Measurements from ENCODE around the gene FAM13A. TPM values are rescaled to one million over a fixed set of nuclear protein-coding genes. Genes with fewer than 3 reads are reported as not detected.

Gene FAM13A
- total and polyA plus RNA-seq, 2 donors (not counting 3 experiments of a cell fraction or from before 2014, with no cell fraction given): 3.3 to 10.5 TPM

DNA sequence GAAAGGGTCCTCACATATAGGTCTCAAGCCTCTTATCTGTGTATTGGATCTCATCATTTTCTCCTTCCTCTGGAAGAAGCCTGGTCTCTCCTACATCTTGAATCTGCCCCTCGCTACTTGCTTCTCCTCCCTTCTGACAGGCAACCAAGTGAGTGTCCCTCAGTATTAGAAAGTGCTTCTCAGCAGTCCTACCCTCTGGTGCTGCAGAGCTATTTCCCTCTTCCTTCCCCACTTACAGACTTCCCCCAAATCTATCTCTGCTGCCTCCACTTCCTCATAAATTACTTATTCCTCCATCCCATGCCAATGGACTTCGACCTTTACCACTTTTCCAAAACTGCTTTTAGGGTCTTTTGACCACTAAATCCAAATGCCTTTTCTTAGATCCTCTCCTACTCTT, 230.2 kb downstream of the FAM13A start:
- no peak overlapping the region for H3K27ac ChIP-seq (ENCODE audit: insufficient read depth, low read depth, low read length)
- ChIA-PET CTCF (interaction anchor here (3.0 kb wide), 1 partner anchor 196 kb away, joined by 11 read pairs; no protein-coding TSS in a partner anchor), POLR2A (no interaction called here)
- no peaks in the 10 kb centered on the region for H3K9me1 ChIP-seq (replicated peaks; ENCODE audit: control insufficient read depth, extremely low read depth, insufficient read depth, low read length)
- no peak overlapping the region for H3K4me2 ChIP-seq (ENCODE audit: insufficient read depth, low read length)
- H2AFZ ChIP-seq (ENCODE audit: low read depth, low read length): no peak overlapping the region
- peaks cover 17% of the 10 kb centered on the region for H3K4me1 ChIP-seq (ENCODE audit: control insufficient read depth, extremely low read depth, insufficient read depth, low read length)
- no peaks in the 10 kb centered on the region for H3K79me2 ChIP-seq (ENCODE audit: control insufficient read depth, insufficient read depth, low read length)
- no peaks in the 10 kb centered on the region for H4K20me1 ChIP-seq (replicated peaks; ENCODE audit: control insufficient read depth, extremely low read depth, insufficient read depth, low read length)
- FAIRE-seq (no peak), DNase-seq (ENCODE audit: low read depth, low spot score) (no peak)
- no peaks in the 10 kb centered on the region for H3K9me3 ChIP-seq (replicated peaks; ENCODE audit: control insufficient read depth, insufficient read depth, low read length)
- dilution Hi-C loops (cut with MboI; ENCODE audit: extremely low pct_ligation_motif_present, low sequenced_read_pairs): no loop called here
- H3K36me3 ChIP-seq (ENCODE audit: control insufficient read depth in 2 of 2, extremely low read depth in 1 of 2, insufficient read depth in 2 of 2, low read length in 2 of 2): no peaks in the 10 kb centered on the region
- TF ChIP-seq GATA2 (IDR thresholded peaks at IDR 0.05; ENCODE audit: insufficient read depth, insufficient read length, low read depth, low read length) (no peak), CTCF (IDR thresholded peaks at IDR 0.05; ENCODE audit: extremely low read depth in 1 of 2, insufficient read depth in 1 of 2, low read depth in 1 of 2, low read length in 2 of 2) (no peak), POLR2AphosphoS5 (IDR thresholded peaks at IDR 0.05; ENCODE audit: insufficient read depth, low read depth, low read length) (no peak), EZH2 (IDR thresholded peaks at IDR 0.05; ENCODE audit: borderline replicate concordance, low read depth, low read length, severe bottlenecking) (no peak), FOS (IDR thresholded peaks at IDR 0.05; ENCODE audit: borderline replicate concordance, insufficient read depth, low read length) (no peak), MYC (IDR thresholded peaks at IDR 0.05; ENCODE audit: low read depth, low read length) (no peak), JUN (IDR thresholded peaks at IDR 0.05; ENCODE audit: borderline replicate concordance, insufficient read depth, insufficient read length, low read depth) (no peak), POLR2A (IDR thresholded peaks at IDR 0.05; ENCODE audit: low read depth, low read length) (no peak)
- TF ChIP-seq, protein P1, sequence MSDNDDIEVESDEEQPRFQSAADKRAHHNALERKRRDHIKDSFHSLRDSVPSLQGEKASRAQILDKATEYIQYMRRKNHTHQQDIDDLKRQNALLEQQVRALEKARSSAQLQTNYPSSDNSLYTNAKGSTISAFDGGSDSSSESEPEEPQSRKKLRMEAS (IDR thresholded peaks at IDR 0.05; ENCODE audit: insufficient read depth, insufficient read length): no peak
- no peak overlapping the region for H3K9ac ChIP-seq (replicated peaks; ENCODE audit: extremely low read depth, insufficient read depth, low read length)
- H3K4me3 ChIP-seq (replicated peaks in 1 of 3; ENCODE audit: insufficient read depth in 1 of 3, low read depth in 1 of 3, low read length in 3 of 3): no peak overlapping the region
- BruUV-seq (replicated peaks): no TSS peak
- intact Hi-C loops (cut with micrococcal nuclease): no loop called here
- no peaks in the 10 kb centered on the region for H3K27me3 ChIP-seq (ENCODE audit: control insufficient read depth in 2 of 2, insufficient read depth in 2 of 2, low read length in 2 of 2)
